ENCODE measurements around the gene ST3GAL3.
A peak's percentile ranks its signal among the peaks of the same experiment; 100 is the strongest.

The ST3GAL3 gene

DNA sequence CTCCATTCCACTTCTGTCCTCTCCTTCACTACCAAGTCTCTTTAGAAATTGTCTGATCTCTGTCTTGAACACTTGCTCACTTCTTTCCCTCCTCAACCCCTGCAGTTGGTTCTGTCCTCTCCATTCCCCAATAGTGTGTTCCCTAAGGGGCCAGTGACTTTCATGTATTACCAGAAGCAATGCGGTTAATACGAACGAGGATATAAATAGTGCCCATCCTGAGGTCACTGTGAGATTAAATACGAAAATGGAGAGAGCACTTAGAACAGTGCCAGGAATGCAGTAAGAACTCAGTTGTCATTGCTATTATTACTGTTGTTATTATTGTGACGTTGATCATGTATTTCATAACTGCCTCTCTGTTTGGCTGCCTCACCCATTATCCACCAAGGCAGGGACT is 173.3 kb downstream of the ST3GAL3 start:
- no peak for DNase-seq

DNA sequence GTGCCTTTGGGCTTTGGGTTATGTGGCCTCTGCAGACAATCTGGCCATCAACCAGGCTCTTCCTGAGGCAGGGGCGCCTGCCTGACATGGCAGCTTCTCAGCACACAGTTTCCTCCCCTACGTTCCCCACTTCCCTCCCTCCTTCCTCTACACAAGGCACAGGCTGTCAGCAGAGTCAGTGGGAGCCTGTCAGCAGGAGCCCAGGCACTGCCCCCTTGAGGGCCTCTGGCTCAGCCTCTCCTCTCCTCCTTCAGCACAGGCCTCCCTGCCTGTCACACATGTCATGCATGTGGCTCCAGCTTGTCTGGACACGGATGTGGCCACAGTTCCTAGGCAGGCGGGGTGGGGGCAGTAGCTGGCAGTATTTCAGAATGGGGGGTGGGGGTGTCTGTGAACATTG is 174.1 kb downstream of the ST3GAL3 start:
- peak; percentile 36 for DNase-seq

DNA sequence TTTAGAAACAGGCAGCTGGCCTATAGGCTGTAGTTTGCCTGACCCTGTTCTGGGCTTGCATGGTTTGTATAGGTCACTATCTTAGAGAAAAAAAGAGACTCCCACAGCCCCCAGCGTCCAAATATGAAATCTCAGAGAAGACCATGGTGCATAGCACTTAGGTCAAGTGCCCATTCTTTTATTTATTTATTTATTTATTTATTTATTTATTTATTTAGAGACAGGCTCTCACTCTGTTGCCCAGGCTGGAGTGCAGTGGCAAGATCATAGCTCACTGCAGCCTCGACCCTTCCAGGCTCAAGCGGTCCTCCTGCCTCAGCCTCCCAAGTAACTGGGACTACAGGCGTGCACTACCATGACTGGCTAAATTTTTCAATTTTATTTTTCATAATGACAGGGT is 175.4 kb downstream of the ST3GAL3 start:
- DNase-seq = no peak

DNA sequence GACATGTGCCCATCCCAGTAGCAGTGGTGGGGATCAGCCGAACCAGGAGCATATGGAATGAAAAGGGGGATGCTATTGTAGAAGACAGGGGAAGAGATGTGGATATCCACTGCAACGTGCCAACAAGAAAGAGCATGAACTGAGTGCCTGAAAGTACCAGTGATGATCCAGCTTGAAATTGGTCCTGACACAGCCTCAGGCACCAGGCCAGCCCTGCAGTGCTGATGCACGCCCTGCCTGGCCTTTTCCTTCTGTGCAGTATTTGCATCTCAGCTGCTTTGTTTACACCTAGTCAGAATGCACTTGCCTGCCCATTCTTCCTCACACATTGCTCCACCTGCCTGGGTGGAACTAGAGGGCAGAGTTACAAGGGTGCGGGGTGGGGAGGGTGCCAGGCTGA is 176.0 kb downstream of the ST3GAL3 start:
- DNase-seq = no peak

DNA sequence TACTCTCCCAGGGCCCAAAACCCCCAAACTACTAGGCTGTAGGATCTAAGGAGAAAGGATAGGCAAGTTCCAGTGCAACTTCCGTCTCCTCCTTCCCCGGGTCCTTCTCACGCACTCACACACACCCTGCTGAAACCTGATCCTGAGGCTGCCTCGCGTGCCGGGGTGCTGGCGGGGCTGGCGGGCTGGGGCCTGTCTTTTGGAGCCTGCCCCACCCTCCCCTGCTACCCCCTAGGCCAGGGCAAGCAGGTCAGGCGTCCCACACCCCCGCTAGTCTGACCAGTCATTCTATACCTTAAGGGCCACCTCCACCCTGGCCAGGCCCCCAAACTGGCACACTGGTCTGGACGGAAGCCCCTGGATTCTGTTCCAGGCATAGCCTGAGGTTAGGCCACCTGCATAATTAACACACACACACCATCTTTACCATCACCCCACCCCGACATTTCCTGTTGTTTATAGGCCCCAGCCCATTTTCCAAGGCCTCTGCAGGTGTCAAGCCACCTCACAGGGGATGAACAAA is 178.0 kb downstream of the ST3GAL3 start:
- DNase-seq = no peak

DNA sequence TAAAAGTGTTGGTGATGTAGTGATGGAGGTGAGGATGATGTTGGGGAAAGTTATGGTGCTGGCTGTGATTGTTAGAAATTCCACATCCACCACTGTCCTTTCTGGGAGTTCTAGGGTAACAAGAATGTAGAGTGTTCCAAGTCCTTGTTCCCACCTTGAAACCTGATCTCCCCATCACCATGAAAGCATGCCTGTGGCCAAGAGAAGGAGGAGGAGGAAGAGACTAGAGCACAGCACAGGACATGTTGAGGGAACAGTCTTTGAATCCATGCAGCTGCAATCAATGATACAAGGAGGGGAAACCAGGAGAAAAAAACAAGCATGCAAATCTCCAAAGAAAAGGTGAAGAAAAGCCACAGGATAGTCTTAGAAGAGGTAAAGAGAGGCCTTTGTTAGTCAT is 180.4 kb downstream of the ST3GAL3 start:
- DNase-seq = no peak

DNA sequence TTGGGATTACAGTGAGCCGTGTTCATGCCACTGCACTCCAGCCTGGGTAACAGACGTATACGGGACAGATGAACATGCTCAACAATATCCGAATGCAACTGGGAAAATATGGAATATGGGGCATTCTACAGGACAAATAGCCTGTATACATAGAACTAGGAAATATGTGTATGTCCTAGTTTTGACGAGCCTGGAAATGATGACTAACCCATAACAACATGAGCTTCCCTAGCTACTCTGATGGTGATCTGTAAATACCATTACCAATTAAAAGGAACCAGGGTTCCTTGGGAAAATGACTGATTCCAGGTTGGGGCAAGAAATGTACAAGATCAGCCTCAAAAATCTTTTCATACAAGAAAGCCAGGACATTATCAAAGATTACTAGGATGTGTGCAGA is 183.5 kb downstream of the ST3GAL3 start:
- no peak for DNase-seq

DNA sequence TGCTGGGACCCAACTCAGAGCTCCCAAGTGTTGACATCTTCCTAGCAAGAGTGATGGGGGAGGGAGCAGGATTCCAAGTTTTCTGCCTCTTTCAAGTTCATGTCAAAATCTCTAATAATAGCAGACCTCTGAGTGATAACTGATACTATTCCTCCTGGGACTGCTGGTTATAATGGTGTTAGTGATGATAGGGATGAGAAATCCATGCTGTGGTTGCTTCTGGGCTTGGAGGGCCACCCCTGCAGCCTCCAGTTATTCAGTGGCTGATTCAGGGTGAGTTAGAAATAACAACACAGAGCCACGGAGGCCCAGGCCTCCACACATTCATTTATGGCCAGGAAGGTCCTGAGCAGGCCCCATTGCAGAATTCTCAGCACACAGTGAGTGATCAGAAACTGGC is 185.7 kb downstream of the ST3GAL3 start:
- DNase-seq = no peak

- no peak for DNase-seq
These were observed 191.6 kb downstream of the ST3GAL3 start for GRCh38 chr1:43898981-43899380.

DNA sequence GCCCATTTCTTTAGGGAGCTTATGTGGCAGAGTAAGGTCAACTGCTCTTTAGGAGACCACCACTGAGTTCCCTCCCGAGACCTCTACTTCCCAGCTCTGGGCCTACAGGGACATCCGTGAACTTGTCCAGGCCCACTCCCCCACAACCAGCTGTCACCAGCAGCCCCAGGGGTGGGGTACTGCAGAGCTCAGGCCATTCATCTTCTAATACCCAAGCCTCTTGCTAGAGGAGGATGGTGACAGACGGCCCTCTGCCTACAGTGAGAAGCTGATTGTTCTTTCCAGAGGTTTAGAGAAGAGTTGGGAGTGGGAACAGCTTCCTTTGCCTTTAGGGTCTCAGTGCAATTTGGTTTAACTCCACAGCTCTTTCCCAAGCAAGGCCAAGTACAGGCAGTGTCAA is 193.1 kb downstream of the ST3GAL3 start:
- DNase-seq = no peak

- no peak for DNase-seq
These were observed 194.0 kb downstream of the ST3GAL3 start for GRCh38 chr1:43901196-43901961.

GRCh38 chr1:43902058-43902831 is 194.9 kb downstream of the ST3GAL3 start:
- no peak for DNase-seq

DNA sequence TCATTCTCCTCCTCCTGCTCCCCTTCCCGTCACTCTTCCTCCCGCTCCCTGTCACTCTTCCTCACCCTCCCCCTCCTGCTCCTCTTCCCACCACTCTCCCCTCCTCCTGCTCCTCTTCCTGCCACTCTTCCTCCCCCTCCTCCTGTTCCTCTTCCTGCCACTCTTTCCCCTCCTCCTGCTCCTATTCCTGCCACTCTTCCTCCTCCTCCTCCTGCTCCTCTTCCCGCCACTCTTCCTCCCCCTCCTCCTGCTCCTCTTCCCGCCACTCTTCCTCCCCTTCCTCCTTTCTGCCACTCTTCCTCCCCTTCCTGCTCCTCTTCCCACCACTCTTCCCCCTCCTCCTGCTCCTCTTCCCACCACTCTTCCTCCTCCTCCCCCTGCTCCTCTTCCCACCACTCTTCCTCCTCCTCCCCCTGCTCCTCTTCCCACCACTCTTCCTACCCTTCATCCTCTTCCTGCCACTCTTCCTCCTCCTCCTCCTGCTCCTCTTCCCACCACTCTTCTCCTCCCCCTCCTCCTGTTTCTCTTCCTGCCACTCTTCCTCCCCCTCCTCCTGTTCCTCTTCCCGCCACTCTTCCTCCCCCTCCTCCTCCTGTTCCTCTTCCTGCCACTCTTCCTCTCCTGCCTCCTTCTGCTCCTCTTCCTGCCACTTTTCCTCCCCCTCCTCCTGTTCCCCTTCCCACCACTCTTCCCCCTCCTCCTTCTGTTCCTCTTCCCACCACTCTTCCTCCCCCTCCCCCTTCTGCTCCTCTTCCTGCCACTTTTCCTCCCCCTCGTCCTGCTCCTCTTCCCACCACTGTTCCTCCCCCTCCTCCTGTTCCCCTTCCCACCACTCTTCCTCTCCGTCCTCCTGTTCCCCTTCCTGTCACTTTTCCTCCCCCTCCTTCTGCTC is 197.6 kb downstream of the ST3GAL3 start:
- DNase-seq = no peak

DNA sequence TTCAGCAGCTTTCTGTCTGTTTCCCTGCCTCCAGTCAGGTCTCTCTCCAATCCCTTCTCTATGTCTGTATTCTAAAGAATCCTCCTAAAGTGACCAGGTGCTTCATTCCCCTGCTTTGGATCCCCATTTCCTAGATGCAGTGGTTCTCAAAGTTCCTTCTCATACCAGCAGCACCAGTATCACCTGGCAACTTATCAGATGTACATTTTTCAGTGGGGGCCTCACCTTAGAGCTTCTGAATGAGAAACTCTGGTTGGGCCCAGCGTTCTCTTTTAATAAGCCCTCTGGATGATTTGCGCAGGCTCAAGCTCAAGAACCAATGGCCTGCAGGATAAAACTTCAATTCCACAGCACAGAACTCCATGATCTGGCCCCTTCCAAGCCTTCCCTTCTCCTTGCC is 200.9 kb downstream of the ST3GAL3 start:
- DNase-seq = no peak

GRCh38 chr1:43908858-43909257 is 201.5 kb downstream of the ST3GAL3 start:
- no peak for DNase-seq

GRCh38 chr1:43910343-43910742 is 203.0 kb downstream of the ST3GAL3 start:
- DNase-seq = no peak

GRCh38 chr1:43912607-43913006 is 205.3 kb downstream of the ST3GAL3 start:
- no peak for DNase-seq

DNA sequence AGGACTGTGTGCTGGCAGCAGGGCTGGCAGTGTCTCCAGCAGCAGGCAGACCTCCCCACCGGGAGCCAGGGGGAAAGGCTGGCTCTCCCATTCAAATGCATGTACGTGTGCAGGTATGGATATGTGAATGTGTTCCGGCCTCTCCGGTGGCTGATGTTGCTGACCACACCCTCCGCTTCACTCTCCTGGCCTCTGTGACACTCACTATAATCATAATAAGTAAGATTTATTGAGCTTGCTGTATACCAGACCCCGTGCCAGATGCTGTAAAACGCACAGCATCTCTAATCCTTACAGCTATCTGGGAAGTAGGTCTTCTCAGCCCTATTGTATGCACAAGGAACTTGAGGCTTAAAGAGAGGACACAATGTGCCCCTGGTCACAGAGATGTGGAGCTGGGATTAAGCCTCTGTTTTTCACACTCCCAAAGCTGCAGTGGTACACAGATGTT is 205.7 kb downstream of the ST3GAL3 start:
- DNase-seq = no peak

DNA sequence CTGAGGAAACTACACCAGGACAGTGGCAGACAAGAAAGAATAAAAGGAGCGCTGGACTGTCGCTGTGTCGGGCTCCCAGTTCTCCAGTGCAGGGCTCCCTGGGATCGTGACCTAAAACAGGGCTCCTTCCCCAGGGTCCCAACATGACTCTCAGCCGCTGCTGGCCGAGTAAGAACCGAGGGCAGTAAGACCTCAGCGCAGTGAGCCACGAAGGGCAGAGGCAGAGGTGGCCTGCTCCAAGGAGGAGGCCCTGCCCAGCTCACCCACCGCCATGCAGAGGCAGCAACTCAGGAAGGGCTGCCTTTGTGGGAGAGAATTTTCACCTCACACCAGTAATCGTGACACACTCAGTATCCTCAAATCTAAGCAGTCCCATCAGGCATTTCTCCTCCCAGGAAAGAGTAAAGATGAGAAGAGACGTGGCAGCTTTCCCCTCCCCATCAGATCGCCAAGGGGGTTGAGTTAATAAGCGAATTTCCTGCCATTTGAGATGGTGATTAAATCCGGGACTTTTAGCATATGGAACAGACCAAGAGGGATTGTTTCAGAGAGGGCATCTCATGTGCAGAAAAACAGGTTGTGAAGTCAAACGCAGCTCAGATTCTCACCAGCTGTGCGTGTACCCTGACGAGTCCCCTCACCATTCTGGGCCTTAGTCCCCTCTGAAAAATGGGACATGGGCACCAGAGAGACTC is 206.5 kb downstream of the ST3GAL3 start:
- no peak for DNase-seq

- no peak for DNase-seq
These were observed 207.5 kb downstream of the ST3GAL3 start for GRCh38 chr1:43914576-43915525.

DNA sequence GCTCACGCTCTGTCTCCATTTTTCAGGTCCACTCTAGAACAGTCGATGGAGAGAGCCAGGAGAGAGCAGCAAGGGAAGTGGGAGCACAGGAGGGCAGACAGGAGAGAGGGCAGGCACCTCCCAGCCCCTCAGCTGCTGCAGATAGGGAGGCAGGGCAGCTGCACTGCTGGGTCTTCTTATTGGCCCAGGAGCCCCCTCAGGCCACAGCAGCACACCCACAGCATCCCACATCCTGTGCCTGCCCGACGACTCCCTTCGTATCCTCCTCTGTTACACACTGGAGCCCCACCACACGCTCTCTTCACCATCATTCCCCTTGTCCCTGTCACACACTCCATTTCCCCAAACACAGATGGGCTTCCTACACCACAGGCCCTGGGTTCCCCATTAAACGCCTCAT is 212.6 kb downstream of the ST3GAL3 start:
- no peak for DNase-seq

Measured in femur (tissue), 1 donor.